GM18502 (cell line): ENCODE data around the gene LTBP3.

Experiments used
- ATAC-seq: cut with Tn5 transposase; IDR thresholded peaks from one replicate; pipeline ENCODE4 v1.9.1; 2021; ENCODE audit warnings: mild to moderate bottlenecking; ENCODE audit not compliant: unreplicated experiment, poor library complexity

The LTBP3 gene

DNA sequence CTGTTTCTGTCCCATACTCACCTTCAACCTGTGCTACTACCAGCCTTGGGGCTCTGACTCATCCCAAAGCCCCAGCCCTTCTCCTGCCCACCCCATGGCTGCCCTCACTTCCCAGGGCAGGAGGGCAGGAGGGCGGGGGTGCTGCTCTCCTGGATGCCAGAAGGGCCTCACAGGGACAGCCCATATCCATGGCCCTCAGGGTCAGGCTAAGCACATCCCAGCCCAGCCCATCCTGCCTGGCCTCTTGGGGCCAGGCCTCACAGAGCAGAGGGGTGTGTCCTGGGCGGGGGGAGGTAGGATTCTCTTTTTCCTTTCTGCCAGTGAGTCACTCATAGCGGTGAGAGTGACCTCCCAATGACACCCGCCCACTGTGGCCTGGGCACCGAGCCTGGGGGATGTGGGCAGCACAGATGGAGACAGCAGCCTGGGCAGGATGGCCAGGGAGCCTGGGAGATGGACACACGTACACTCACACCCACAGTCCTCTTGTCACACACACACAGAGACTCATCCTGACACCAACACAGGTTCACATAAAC, 2.4 kb downstream of the LTBP3 start:
- no peak for ATAC-seq

DNA sequence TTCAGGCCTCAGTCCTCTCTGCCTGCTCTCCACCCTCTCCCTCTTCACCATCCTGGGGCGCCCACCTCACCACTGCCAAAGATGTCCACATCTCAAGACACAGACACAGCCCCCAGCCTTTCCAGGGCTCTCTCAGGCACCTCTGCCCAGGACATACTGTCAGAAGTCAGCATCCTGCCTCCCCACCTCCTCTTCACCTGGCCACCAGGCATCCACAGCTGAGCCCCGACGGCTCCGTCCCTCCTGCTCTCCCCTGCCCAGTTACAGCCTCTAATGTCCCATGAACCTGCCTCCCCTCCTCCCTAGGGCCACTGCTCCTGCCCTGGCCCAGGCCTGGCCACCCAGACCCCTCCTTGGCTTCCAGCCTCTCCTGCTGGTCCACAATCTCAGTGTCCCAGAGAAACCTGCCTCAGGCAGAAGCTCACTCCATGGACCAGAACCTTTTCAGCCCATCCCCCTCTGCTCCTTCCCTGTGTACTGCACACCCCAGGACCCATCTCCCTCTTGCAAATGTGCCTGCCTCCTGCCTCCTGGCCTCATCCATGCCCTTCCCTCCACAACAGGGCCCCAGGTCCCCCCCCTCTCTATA, 3.2 kb downstream of the LTBP3 start:
- no peak for ATAC-seq

- no peak for ATAC-seq
Measured at GRCh38 chr11:65554057-65554818, 3.9 kb downstream of the LTBP3 start.

- no peak for ATAC-seq
Measured at GRCh38 chr11:65553301-65554001, 4.7 kb downstream of the LTBP3 start.

- ATAC-seq, result no peak
Measured at GRCh38 chr11:65552388-65552951, 5.7 kb downstream of the LTBP3 start.

DNA sequence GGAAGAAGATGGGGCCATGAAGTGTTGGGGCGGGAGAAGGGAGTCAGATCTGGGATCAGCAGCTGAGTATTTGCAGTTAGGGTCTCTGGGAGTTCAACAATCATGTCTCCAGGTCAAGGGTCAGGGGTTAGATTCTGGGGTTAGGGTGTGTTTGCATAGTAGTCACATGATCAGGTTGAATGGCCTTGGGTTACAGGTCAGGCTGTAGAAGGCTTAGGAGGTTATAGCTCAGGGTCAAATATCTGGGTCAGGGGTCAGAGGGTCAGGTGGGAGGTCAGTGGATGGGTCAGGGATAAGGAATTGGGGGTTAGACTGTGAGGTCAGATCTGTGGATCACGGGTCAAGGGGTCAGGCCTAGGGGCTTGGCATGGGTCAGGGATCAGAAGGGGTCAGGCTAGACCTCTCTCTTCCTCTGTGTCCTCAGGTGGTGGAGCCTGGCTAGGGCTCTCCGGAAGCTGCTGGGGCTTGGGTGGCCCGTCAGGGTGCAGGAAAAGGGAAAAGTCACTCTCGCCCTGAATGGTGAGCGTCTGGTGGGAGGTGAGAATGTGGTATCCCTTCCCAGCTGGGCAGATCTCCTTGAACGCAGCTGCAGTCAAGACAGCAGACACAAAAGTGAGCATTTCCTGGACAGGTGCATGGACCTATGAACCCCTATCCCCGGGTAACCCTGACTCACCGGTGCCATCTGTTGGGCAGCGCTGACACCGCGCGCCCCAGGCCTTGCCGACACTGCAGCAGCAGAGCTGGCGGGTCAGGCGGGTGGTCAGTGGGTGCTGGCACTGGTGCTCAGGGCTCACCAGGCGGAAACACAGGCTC, 6.4 kb downstream of the LTBP3 start:
- no peak for ATAC-seq

- ATAC-seq, result no peak
Measured at GRCh38 chr11:65549096-65549495, 9.1 kb downstream of the LTBP3 start.

GRCh38 chr11:65548395-65548794, 9.8 kb downstream of the LTBP3 start:
- no peak for ATAC-seq

DNA sequence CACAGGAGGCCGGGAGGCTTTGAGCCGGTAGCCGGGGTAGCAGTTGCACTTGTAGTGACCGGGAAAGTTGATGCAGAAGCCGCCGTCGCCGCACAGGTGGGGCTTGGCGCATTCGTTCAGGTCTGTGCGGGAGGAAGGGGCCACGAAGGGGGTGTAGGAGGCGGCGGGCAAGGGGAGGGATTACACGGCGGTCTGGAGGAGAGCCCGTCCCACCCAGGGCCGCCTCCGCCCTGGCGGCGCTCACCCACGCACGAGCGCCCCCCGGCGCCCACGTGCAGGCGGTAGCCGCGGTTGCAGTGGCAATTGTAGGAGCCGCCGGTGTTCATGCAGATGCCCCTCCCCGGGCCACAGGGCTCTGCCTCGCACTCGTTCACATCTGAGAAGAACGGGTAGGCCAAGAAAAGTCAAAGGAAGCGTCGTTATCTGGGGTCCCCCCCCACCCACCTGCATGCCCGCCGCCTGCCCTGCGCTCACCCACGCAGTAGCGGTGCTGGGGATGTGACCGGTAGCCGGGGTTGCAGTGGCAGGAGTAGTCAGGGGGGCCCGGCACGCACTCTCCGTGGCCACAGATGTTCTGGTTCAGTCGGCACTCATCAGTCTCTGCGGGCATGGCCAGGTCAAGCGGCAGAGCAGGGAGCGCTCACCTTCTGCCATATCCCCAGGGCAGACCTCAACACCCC, 10.6 kb downstream of the LTBP3 start:
- no peak for ATAC-seq

DNA sequence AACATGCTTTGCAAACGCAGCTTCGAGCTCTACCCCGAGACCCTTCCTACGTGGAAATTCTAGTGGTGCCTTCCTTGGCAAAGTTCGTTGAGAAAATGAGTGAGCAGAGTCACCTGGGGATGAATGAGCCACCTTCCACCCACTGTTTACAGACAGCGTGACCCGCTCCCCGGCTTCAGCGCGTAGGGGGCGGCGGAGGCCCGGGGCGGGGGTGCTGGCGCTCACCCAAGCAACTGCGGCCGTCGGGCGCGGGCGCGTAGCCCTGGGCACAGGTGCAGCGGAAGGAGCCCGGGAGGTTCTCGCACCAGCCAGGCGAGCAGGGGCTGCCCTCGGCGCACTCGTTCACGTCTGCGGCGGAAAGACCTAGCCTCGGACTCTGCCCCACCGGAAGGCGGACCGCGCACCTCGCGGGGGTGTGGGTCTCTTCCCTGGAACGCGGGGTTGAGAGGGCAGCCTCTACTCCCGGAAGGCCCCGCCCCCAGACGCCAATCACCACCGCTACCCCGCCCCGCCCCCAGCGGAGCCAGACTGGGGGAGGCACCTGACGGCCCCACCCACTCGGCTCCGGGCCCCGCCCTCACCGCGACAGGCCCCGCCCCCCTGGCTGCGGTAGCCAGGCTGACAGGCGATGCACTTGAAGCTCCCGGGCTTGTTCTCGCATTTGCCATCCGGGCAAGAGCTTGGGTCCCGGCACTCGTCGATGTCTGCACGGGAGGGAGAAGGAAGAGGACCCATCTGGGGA, 11.8 kb downstream of the LTBP3 start:
- ATAC-seq, result peak; percentile 68

DNA sequence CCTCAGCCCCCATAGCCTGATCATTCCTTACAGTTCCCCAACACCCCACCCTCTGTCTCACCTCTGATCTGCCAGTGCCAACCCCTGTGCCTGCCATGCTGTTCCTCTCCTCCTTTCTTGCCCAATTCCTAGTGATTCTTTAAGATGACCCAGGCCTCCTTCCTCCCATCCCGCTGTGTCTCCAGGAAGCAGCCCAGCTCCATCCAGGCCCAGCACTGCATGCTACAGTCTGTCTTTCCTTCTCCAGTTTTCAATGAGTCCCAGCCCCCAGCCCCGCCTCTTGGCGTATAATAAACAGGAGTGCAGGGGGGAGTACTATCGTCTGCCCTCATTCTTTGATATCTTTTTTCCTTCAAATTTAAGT, 12.3 kb downstream of the LTBP3 start:
- ATAC-seq, result no peak

DNA sequence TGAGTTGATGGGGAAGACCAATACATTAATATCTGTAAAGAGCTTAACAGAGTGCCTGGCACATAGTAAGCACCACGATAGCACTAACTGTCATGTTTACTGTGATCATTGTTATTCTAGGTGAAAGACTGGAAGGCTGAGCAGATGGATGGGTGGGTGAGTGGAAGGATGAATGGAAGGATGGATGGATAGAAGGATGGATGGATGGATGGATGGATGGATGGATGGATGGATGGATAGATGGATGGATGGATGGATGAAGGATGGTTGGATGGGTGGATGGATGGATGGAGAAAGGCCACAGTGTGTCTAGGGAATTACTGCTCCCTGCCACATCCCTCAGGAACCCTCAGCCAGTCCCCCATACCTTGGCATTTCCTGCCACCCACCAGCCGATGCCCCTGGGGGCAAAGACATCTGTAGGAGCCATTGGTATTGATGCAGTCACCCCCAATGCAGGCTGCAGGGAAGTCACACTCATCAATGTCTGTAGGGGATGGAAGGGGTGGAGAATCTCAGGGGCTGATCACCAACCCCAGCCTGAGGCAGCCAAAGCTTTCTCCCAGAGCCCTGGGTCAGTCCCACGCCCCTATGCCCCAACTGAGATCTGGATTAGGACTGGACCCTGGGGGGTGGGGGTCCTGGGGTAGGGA, 15.3 kb downstream of the LTBP3 start:
- no peak for ATAC-seq

DNA sequence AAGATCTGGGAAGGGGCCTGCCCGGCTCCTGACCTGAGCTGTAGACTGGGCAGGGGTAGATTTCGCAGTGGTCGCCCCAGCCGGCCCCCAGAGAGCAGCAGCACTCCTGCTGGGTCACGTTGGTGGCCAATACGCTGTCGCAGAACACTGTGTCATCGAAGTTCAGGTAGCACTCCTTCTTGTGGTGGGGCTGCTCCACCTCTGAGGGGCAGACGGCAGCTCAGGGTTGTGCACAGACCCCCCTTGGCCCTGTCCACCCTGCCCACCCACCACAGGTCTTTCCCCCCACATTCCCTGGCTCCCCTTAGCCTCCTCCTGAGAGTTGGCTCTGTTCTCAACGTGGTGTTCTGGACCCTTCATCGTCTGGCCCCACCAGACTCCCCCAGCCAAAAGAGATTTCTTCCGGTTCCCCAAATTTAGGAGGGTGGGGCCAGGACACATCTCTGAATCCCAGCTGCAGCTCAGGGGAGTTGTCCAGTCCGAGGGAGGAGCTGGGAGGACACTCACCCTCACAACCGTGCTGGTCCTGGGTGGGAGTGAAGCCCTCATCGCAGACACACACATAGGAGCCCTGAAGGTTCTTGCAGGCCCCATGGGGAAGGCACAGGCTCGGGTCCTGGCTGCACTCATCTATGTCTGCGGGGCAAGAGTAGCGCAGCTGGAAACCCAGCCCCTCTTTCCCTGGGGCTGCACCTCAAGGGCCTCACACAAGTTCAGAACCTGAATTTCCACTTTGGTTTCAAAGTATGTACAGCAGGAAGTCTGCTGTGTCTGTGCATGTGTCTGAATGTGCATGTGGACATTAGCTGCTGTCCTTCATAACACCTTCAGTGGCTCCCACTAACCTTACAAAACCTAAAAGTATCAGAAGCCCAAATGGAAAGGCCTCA, 16.8 kb downstream of the LTBP3 start:
- no peak for ATAC-seq

- ATAC-seq, result peak; percentile 74
Measured at GRCh38 chr11:65540290-65541092, 17.7 kb downstream of the LTBP3 start.

DNA sequence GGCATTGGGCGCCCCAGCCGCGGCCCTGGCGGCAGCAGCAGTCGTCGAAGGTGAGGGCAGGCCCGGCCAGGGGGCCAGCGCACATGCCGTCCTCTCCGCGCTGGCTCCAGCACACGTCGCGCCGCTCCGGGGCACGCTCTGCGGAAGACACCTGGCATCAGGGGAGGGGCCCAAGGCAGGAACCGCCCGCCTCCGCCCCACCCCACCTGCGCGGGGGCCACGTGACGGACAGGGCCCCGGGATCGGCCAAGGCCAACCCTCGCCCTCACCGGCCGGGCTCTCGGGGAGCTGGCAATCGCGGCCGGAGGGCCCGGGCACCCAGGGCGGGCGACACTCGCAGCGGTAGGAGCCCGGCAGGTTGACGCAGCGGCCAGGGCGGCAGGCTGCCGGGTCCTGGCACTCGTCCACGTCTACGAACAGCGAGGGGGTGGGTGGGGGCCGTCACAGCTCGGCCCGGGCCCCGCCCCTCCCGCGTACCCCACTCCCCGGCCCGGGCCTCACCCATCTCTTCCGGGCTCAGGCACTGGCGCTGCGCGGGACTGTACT, 18.3 kb downstream of the LTBP3 start:
- peak; percentile 47 for ATAC-seq

GRCh38 chr11:65538915-65539743, 19.0 kb downstream of the LTBP3 start:
- no peak for ATAC-seq
